MM.1S (cell line): Measurements from ENCODE around the gene AFAP1.

Experiments used
- DNase-seq: peaks from one replicate; pipeline ENCODE4 v3.0.0-alpha.2; 2015
- H2AFZ ChIP-seq: fragments of 300-600 bp; sonication (generic); 2 replicates; pipeline ENCODE4 v1.6.0; 2016; ENCODE audit warnings: antibody characterized with exemption, low read length
- H3F3A ChIP-seq: fragments of 300-600 bp; sonication (generic); 2 replicates; pipeline ENCODE4 v1.6.1; 2016; ENCODE audit warnings: mild to moderate bottlenecking, antibody characterized with exemption, low read length, moderate library complexity, mixed read lengths; ENCODE audit not compliant: insufficient read depth
- H3K27ac ChIP-seq: fragments of 300-600 bp; sonication (generic); 2 replicates; pipeline ENCODE4 v1.5.1; 2016; ENCODE audit warnings: mild to moderate bottlenecking, low read length
- H3K27me3 ChIP-seq: fragments of 300-600 bp; sonication (generic); replicated peaks from 2 replicates; pipeline ENCODE4 v1.6.0; 2016; ENCODE audit warnings: low read length; ENCODE audit not compliant: insufficient read depth
- H3K36me3 ChIP-seq: fragments of 300-600 bp; sonication (generic); replicated peaks from 2 replicates; pipeline ENCODE4 v1.6.1; 2016; ENCODE audit warnings: mild to moderate bottlenecking, low read length, mixed read lengths; ENCODE audit not compliant: insufficient read depth
- H3K4me1 ChIP-seq: fragments of 300-600 bp; sonication (generic); 2 replicates; pipeline ENCODE4 v1.6.1; 2016; ENCODE audit warnings: low read length, mixed read lengths
- H3K4me2 ChIP-seq: fragments of 300-600 bp; sonication (generic); 2 replicates; pipeline ENCODE4 v1.6.0; 2016; ENCODE audit warnings: low read depth, low read length
- H3K4me3 ChIP-seq: fragments of 300-600 bp; sonication (generic); 2 replicates; pipeline ENCODE4 v1.5.1; 2016; ENCODE audit warnings: low read length, mixed read lengths
- H3K79me2 ChIP-seq: fragments of 300-600 bp; sonication (generic); 2 replicates; pipeline ENCODE4 v1.6.1; 2016; ENCODE audit warnings: mixed run types, low read length, mixed read lengths
- H3K9ac ChIP-seq: fragments of 300-600 bp; sonication (generic); 2 replicates; pipeline ENCODE4 v1.6.1; 2016; ENCODE audit warnings: low read length, mixed read lengths
- H3K9me2 ChIP-seq: fragments of 300-600 bp; sonication (generic); replicated peaks from 2 replicates; pipeline ENCODE4 v1.6.1; 2016; ENCODE audit warnings: mild to moderate bottlenecking, low read length, mixed read lengths; ENCODE audit not compliant: insufficient read depth
- H3K9me3 ChIP-seq: fragments of 300-600 bp; sonication (generic); replicated peaks from 2 replicates; pipeline ENCODE4 v1.6.1; 2016; ENCODE audit warnings: mild to moderate bottlenecking, low read length, mixed read lengths; ENCODE audit not compliant: insufficient read depth
- H4K20me1 ChIP-seq: fragments of 300-600 bp; sonication (generic); 2 replicates; pipeline ENCODE4 v1.6.1; 2016; ENCODE audit warnings: mild to moderate bottlenecking, low read length, moderate library complexity, mixed read lengths; ENCODE audit not compliant: insufficient read depth
- EZH2 ChIP-seq: fragments of 300-600 bp; sonication (generic); optimal IDR thresholded peaks from 2 replicates; pipeline ENCODE3; 2017; ENCODE audit warnings: low read depth, mild to moderate bottlenecking, antibody characterized with exemption, low read length, mixed read lengths
- EZH2phosphoT487 ChIP-seq: fragments of 300-600 bp; sonication (generic); IDR thresholded peaks from 2 replicates; pipeline ENCODE4 v1.6.1; 2018; ENCODE audit warnings: antibody characterized with exemption, low read length
- TF ChIP-seq, protein P1 (sequence below): fragments of 300-600 bp; sonication (generic); IDR thresholded peaks from 2 replicates; pipeline ENCODE4 v1.5.1; 2016; ENCODE audit warnings: antibody characterized with exemption, low read length, mixed read lengths

Gene AFAP1

DNA sequence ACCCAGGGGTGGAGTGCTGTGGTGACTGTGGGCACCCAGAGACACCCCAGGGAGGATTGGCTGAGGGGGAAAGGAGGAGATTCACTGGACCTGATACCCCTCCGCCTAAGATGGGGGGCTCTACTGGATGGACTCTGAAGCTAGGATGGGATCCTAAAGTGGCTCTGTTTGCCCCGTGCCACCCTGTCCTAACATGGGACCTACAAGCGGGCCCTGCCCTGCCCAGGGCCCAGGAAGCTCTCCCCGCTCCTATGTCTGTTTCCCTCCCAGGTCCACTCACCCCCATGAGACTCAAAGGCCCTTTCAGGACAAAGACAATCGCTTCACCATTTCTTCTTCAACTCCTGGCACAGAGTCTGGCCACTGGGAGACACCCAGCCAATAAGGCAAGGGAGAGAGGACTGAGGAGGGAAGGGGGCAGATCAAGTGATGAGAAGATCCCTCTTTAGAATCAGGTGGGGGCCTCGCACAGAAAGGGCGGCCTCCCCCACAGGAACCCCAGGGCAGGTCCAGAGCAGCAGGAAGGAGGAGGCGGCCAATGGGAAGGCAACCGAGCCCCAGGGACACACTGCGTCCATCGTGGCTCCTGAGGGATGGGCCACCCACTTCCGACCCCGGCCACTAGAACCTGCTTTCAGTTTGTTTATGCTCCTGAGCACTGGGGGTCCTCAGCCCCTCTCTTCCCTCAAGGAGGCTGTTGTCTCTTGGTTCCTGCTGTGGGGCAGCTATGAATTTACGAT is 155.4 kb downstream of the AFAP1 start:
- no peaks in the 10 kb centered on the region for H3F3A ChIP-seq

DNA sequence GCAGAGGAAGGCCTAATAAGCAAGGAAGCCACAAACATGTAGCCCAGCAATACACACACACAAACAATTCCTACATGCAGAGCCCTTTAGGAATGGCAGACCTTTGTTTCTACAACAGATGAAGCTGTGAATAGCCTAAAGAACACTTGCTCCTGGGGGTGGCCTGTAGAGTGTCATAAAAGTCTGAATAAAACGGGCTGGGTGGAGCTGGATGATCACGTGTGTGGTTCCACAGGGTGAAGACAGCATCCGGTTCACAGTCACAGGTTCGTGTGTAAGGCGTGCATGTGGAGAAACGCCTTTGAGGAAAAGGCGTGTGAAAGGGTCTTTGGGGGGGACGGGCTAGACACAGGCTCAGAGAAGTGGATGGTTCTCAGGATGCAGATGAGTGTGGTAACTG is 156.1 kb downstream of the AFAP1 start:
- Histone ChIP-seq H3K27me3 (peaks cover 77% of the 10 kb centered on the region), H3K4me2 (no peak overlapping the region), H3K9me2 (no peaks in the 10 kb centered on the region), H2AFZ (no peak overlapping the region), H3K79me2 (no peaks in the 10 kb centered on the region), H3K27ac (no peak overlapping the region), H3K36me3 (no peaks in the 10 kb centered on the region), H3K9me3 (no peaks in the 10 kb centered on the region), H3K4me3 (no peak overlapping the region), H3K4me1 (no peaks in the 10 kb centered on the region), H3K9ac (no peak overlapping the region), H4K20me1 (no peaks in the 10 kb centered on the region), H3F3A (no peaks in the 10 kb centered on the region)
- DNase-seq = no peak
- no peak for TF ChIP-seq EZH2phosphoT487
- TF ChIP-seq, protein P1, sequence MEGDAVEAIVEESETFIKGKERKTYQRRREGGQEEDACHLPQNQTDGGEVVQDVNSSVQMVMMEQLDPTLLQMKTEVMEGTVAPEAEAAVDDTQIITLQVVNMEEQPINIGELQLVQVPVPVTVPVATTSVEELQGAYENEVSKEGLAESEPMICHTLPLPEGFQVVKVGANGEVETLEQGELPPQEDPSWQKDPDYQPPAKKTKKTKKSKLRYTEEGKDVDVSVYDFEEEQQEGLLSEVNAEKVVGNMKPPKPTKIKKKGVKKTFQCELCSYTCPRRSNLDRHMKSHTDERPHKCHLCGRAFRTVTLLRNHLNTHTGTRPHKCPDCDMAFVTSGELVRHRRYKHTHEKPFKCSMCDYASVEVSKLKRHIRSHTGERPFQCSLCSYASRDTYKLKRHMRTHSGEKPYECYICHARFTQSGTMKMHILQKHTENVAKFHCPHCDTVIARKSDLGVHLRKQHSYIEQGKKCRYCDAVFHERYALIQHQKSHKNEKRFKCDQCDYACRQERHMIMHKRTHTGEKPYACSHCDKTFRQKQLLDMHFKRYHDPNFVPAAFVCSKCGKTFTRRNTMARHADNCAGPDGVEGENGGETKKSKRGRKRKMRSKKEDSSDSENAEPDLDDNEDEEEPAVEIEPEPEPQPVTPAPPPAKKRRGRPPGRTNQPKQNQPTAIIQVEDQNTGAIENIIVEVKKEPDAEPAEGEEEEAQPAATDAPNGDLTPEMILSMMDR = no peak
- no peak for TF ChIP-seq EZH2

More for the DNA sequence above, 155.4 kb downstream of the AFAP1 start:
- no peak overlapping the region for H3K27ac ChIP-seq
- peaks cover 84% of the 10 kb centered on the region for H3K27me3 ChIP-seq
- no peak for TF ChIP-seq EZH2
- TF ChIP-seq, protein P1 = no peak
- TF ChIP-seq EZH2phosphoT487 = no peak
- no peak overlapping the region for H2AFZ ChIP-seq
- DNase-seq = no peak
- no peaks in the 10 kb centered on the region for H3K9me2 ChIP-seq
- H3K79me2 ChIP-seq = no peaks in the 10 kb centered on the region
- H3K4me3 ChIP-seq = no peak overlapping the region
- no peaks in the 10 kb centered on the region for H3K9me3 ChIP-seq
- no peaks in the 10 kb centered on the region for H3K36me3 ChIP-seq
- H3K4me2 ChIP-seq = no peak overlapping the region
- no peak overlapping the region for H3K9ac ChIP-seq
- no peaks in the 10 kb centered on the region for H3K4me1 ChIP-seq
- H4K20me1 ChIP-seq = no peaks in the 10 kb centered on the region

DNA sequence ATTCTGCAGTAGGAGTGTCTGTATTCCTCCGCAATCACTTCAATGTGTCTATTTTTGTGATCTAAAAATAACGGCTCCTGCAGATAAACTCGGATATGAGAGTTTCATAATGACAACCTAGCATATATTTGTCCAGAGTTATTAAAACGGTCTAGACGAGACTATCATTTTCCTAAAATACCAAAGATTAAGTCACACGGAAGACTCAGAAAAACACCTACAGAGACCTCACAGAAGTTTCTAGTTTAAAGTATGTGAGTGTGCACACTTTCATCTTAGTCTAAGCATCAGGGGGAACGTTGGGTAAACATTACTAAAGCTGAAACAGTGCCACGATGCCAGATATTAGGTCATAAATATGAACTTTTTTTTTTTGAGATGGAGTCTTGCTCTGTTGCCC is 156.9 kb downstream of the AFAP1 start:
- H3K9me2 ChIP-seq = no peaks in the 10 kb centered on the region
- no peak overlapping the region for H3K27ac ChIP-seq
- no peaks in the 10 kb centered on the region for H3K36me3 ChIP-seq
- no peaks in the 10 kb centered on the region for H4K20me1 ChIP-seq
- no peaks in the 10 kb centered on the region for H3K4me1 ChIP-seq
- H3F3A ChIP-seq = no peaks in the 10 kb centered on the region
- TF ChIP-seq EZH2 = no peak
- TF ChIP-seq, protein P1 = no peak
- no peak for TF ChIP-seq EZH2phosphoT487
- H3K9ac ChIP-seq = no peak overlapping the region
- H3K4me3 ChIP-seq = no peak overlapping the region
- no peak overlapping the region for H2AFZ ChIP-seq
- no peak overlapping the region for H3K4me2 ChIP-seq
- no peak for DNase-seq
- H3K79me2 ChIP-seq = no peaks in the 10 kb centered on the region
- H3K27me3 ChIP-seq = peaks cover 79% of the 10 kb centered on the region
- H3K9me3 ChIP-seq = no peaks in the 10 kb centered on the region
